ENCODE results near the gene AOPEP.

DNA sequence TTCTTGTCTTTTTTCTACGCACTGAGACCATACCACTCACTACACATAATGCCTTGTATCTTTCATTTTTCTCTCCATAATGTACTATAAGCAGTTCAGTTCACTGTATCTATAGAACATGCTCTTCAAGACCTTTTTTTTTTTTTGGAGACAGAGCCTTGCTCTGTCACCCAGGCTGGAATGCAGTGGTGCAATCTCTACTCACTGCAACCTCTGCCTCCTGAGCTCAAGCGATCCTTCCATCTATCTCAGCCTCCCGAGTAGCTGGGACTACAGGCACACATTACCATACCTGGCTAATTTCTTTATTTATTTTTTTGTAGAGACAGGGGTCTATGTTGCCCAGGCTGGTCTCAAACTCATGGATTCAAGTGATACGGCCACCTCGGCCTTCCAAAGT lies 382.3 kb downstream of the AOPEP start:
- TF ChIP-seq, protein P1, sequence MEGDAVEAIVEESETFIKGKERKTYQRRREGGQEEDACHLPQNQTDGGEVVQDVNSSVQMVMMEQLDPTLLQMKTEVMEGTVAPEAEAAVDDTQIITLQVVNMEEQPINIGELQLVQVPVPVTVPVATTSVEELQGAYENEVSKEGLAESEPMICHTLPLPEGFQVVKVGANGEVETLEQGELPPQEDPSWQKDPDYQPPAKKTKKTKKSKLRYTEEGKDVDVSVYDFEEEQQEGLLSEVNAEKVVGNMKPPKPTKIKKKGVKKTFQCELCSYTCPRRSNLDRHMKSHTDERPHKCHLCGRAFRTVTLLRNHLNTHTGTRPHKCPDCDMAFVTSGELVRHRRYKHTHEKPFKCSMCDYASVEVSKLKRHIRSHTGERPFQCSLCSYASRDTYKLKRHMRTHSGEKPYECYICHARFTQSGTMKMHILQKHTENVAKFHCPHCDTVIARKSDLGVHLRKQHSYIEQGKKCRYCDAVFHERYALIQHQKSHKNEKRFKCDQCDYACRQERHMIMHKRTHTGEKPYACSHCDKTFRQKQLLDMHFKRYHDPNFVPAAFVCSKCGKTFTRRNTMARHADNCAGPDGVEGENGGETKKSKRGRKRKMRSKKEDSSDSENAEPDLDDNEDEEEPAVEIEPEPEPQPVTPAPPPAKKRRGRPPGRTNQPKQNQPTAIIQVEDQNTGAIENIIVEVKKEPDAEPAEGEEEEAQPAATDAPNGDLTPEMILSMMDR (IDR thresholded peaks at IDR 0.05), result no peak
- no peak for TF ChIP-seq YY1 (IDR thresholded peaks at IDR 0.05; ENCODE audit: low read depth)
- TF ChIP-seq, protein P2, sequence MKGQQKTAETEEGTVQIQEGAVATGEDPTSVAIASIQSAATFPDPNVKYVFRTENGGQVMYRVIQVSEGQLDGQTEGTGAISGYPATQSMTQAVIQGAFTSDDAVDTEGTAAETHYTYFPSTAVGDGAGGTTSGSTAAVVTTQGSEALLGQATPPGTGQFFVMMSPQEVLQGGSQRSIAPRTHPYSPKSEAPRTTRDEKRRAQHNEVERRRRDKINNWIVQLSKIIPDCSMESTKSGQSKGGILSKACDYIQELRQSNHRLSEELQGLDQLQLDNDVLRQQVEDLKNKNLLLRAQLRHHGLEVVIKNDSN (IDR thresholded peaks at IDR 0.05; ENCODE audit: borderline replicate concordance, low read depth), result no peak
- TF ChIP-seq RCOR1 (IDR thresholded peaks at IDR 0.05; ENCODE audit: low read length), result no peak
- TF ChIP-seq NFIC (IDR thresholded peaks at IDR 0.05; ENCODE audit: borderline replicate concordance), result no peak
- TF ChIP-seq MEF2A (IDR thresholded peaks at IDR 0.05; ENCODE audit: borderline replicate concordance, low read depth), result no peak
- TF ChIP-seq, protein P3, sequence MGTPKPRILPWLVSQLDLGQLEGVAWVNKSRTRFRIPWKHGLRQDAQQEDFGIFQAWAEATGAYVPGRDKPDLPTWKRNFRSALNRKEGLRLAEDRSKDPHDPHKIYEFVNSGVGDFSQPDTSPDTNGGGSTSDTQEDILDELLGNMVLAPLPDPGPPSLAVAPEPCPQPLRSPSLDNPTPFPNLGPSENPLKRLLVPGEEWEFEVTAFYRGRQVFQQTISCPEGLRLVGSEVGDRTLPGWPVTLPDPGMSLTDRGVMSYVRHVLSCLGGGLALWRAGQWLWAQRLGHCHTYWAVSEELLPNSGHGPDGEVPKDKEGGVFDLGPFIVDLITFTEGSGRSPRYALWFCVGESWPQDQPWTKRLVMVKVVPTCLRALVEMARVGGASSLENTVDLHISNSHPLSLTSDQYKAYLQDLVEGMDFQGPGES (IDR thresholded peaks at IDR 0.05; ENCODE audit: low read depth, low read length), result no peak
- no peak for TF ChIP-seq TAF1 (IDR thresholded peaks at IDR 0.05; ENCODE audit: borderline replicate concordance, low read depth, low read length)
- TF ChIP-seq, protein P4, sequence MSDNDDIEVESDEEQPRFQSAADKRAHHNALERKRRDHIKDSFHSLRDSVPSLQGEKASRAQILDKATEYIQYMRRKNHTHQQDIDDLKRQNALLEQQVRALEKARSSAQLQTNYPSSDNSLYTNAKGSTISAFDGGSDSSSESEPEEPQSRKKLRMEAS (IDR thresholded peaks at IDR 0.05; ENCODE audit: low read depth), result no peak
- TF ChIP-seq EP300 (IDR thresholded peaks at IDR 0.05; ENCODE audit: borderline replicate concordance in 1 of 2, low read depth in 1 of 2, low read length in 1 of 2), result no peak
- TF ChIP-seq TCF12 (IDR thresholded peaks at IDR 0.05), result no peak
- TF ChIP-seq EZH2phosphoT487 (IDR thresholded peaks at IDR 0.05; ENCODE audit: borderline replicate concordance, low read depth), result no peak
- TF ChIP-seq, protein P5, sequence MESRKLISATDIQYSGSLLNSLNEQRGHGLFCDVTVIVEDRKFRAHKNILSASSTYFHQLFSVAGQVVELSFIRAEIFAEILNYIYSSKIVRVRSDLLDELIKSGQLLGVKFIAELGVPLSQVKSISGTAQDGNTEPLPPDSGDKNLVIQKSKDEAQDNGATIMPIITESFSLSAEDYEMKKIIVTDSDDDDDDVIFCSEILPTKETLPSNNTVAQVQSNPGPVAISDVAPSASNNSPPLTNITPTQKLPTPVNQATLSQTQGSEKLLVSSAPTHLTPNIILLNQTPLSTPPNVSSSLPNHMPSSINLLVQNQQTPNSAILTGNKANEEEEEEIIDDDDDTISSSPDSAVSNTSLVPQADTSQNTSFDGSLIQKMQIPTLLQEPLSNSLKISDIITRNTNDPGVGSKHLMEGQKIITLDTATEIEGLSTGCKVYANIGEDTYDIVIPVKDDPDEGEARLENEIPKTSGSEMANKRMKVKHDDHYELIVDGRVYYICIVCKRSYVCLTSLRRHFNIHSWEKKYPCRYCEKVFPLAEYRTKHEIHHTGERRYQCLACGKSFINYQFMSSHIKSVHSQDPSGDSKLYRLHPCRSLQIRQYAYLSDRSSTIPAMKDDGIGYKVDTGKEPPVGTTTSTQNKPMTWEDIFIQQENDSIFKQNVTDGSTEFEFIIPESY (IDR thresholded peaks at IDR 0.05; ENCODE audit: borderline replicate concordance, low read depth), result no peak
